Thymus (tissue), 11 donors: Measurements from ENCODE around the gene TMEM116. TPM values are rescaled to one million over a fixed set of nuclear protein-coding genes. Genes with fewer than 3 reads are reported as not detected.

Experiments
- DNase-seq, 9 donors: peaks; one replicate each; pipeline ENCODE4 v3.0.0-alpha.2; 2013; ENCODE audit warnings: low spot score in 9 of 9, low read depth in 6 of 9, missing footprints in 1 of 9
- H3K27ac ChIP-seq, 2 donors: one replicate each; pipeline ENCODE4 v1.5.1; 2013; ENCODE audit warnings: control low read depth in 1 of 2, low read depth in 1 of 2, low read length in 1 of 2, mild to moderate bottlenecking in 1 of 2, moderate library complexity in 1 of 2
- H3K27me3 ChIP-seq, 2 donors: one replicate each; pipeline ENCODE4 v1.5.1; 2013; ENCODE audit warnings: low read length in 1 of 2; ENCODE audit not compliant: control insufficient read depth in 2 of 2, insufficient read depth in 1 of 2
- H3K36me3 ChIP-seq, 2 donors: one replicate each; pipeline ENCODE4 v1.5.1; 2013; ENCODE audit warnings: low read length in 1 of 2, mild to moderate bottlenecking in 1 of 2, moderate library complexity in 1 of 2; ENCODE audit not compliant: control insufficient read depth in 2 of 2, insufficient read depth in 2 of 2
- H3K4me1 ChIP-seq, 2 donors: one replicate each; pipeline ENCODE4 v1.5.1; 2013; ENCODE audit warnings: low read length in 2 of 2; ENCODE audit not compliant: control insufficient read depth in 2 of 2, insufficient read depth in 2 of 2
- H3K4me3 ChIP-seq, 2 donors: one replicate each; pipeline ENCODE4 v1.5.1; 2013; ENCODE audit warnings: low read length in 2 of 2, control low read depth in 1 of 2, mild to moderate bottlenecking in 1 of 2
- H3K9me3 ChIP-seq, 2 donors: one replicate each; pipeline ENCODE4 v1.5.1; 2013; ENCODE audit warnings: low read length in 1 of 2, mild to moderate bottlenecking in 1 of 2; ENCODE audit not compliant: control insufficient read depth in 2 of 2, insufficient read depth in 1 of 2
- WGBS: extraction: QIAGEN DNeasy Blood & Tissue Kit; methylation state at CpG from one replicate; pipeline ENCODE4 v1.1.7; 2013; 5-methylcytosine and 5-hydroxymethylcytosine counted together
- polyA plus RNA-seq: library from polyadenylated mRNA; stranded (reverse); fragments of 200-250 nt; gene quantifications from one replicate; pipeline ENCODE4 v1.2.3, GENCODE V29; 2013
- total RNA-seq: library from RNA; stranded (reverse); fragments of 120-200 nt; gene quantifications from one replicate; pipeline ENCODE4 v1.2.4, GENCODE V29; 2013
- donor health status: healthy.

Gene TMEM116
- total and polyA plus RNA-seq, 2 donors = 11.4 to 12.7 TPM

- Histone ChIP-seq H3K9me3 (no peaks in the 10 kb centered on the region), H3K4me1 (no peaks in the 10 kb centered on the region), H3K4me3 (no peak overlapping the region), H3K36me3 (peaks cover 15 to 48% of the 10 kb centered on the region in 2 donors), H3K27ac (no peak overlapping the region), H3K27me3 (no peaks in the 10 kb centered on the region)
- WGBS = 93% methylated on average over 2 of the region's 2 CpGs
- DNase-seq = no peak
Observed at GRCh38 chr12:112029301-112029700, 16.3 kb upstream of the TMEM116 start.

DNA sequence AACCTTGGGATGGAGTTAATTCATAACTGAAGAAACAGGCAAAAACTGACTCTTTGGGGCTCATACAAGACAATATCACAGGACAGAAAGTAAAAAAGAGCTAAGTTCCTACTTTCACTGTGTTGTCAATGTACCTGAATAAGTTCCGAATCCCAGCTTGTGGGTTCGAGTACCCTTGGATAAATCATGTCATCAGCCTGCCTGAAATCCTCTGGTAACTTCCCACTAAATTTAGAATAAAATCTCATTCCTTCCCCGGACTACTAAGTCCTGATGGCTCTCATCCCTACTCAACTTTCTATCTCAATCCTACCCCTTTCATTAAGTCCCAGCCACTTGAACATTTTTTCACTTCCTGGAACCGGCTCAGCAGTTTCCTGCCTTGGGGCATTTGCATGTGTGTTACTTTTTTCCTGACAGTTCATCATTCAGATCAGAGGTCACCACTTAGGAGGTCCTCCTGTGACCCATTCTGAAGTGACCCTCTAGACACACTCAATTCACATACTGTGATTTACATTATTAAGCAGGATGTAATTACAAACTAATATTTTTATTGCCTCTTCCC lies 12.9 kb upstream of the TMEM116 start:
- 85% methylated on average over 4 of the region's 4 CpGs for WGBS
- no peaks in the 10 kb centered on the region for H3K9me3 ChIP-seq
- no peaks in the 10 kb centered on the region for H3K27me3 ChIP-seq
- no peaks in the 10 kb centered on the region for H3K4me1 ChIP-seq
- no peak for DNase-seq
- peaks cover 14 to 60% of the 10 kb centered on the region in 2 donors for H3K36me3 ChIP-seq
- no peak overlapping the region for H3K27ac ChIP-seq
- H3K4me3 ChIP-seq = no peak overlapping the region

- 98% methylated on average over 4 of the region's 4 CpGs for WGBS
- Histone ChIP-seq H3K36me3 (peaks cover 24 to 67% of the 10 kb centered on the region in 2 donors), H3K9me3 (no peaks in the 10 kb centered on the region), H3K4me1 (no peaks in the 10 kb centered on the region), H3K27me3 (no peaks in the 10 kb centered on the region), H3K4me3 (no peak overlapping the region), H3K27ac (no peak overlapping the region)
- DNase-seq = no peak
Observed at GRCh38 chr12:112023759-112024396, 10.9 kb upstream of the TMEM116 start.

- WGBS = 97% methylated on average over 11 of the region's 11 CpGs
- Histone ChIP-seq H3K9me3 (no peaks in the 10 kb centered on the region), H3K4me1 (no peaks in the 10 kb centered on the region), H3K4me3 (no peak overlapping the region), H3K27me3 (no peaks in the 10 kb centered on the region), H3K27ac (no peak overlapping the region), H3K36me3 (peaks cover 24 to 67% of the 10 kb centered on the region in 2 donors)
- no peak for DNase-seq
Observed at GRCh38 chr12:112022241-112023016, 9.5 kb upstream of the TMEM116 start.

DNA sequence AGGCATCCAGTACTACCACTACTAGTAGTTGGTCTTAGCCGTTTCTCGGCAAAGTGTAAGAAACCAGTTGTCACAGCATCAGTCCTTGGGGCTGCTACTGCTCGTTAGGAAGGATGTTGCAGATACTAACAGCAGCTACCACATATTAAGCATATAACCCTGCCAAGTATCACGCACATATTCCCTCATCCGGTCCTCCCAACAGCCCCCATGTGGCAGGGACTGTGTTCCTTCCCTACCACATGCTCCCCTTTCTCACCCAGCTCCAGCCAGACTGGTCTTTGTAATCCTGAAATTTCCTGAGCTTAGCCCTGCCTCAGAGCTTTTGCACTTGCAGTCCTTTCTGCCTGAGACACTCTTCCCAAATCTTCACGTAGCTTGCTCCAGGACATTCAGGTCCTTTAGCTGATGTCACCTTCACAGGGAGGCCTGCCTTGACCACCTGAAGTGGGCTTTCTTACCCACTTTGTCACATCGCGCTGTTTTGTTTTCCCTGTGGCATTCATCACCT lies 8.0 kb upstream of the TMEM116 start:
- no peaks in the 10 kb centered on the region for H3K4me1 ChIP-seq

GRCh38 chr12:112018571-112019237 lies 5.7 kb upstream of the TMEM116 start:
- Histone ChIP-seq H3K36me3 (peaks cover 25 to 76% of the 10 kb centered on the region in 2 donors), H3K27ac (no peak overlapping the region), H3K9me3 (no peaks in the 10 kb centered on the region), H3K27me3 (no peaks in the 10 kb centered on the region), H3K4me1 (peaks cover 6 to 10% of the 10 kb centered on the region in 2 donors), H3K4me3 (no peak overlapping the region)
- DNase-seq = no peak
- 96% methylated on average over 2 of the region's 2 CpGs for WGBS

More for the DNA sequence above, 8.0 kb upstream of the TMEM116 start:
- Histone ChIP-seq H3K27me3 (no peaks in the 10 kb centered on the region), H3K36me3 (peaks cover 27 to 80% of the 10 kb centered on the region in 2 donors), H3K9me3 (no peaks in the 10 kb centered on the region), H3K4me3 (no peak overlapping the region), H3K27ac (no peak overlapping the region)
- DNase-seq = no peak
- WGBS = 98% methylated on average over 8 of the region's 8 CpGs

DNA sequence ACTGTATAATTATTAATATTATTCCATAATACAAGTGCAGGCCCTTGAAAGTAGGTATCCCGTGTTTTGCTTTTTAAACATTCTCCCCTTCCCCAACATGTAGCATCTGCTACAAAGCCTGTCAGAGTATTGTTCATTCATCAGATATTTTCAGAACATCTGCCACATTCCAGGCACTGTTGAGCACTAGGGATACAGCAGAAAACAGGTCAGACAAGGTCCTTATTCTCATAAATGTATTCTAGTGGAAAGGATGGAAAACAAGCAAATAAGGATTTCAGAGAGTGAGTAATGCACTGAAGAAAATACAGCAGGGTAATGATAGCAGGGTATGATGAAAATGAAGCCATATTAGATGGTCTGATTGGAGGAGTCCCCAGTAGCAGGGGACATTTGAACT lies 4.1 kb upstream of the TMEM116 start:
- no peak for DNase-seq
- Histone ChIP-seq H3K9me3 (no peaks in the 10 kb centered on the region), H3K4me1 (peaks cover 7 to 19% of the 10 kb centered on the region in 2 donors), H3K27ac (no peak overlapping the region), H3K27me3 (no peaks in the 10 kb centered on the region), H3K4me3 (no peak overlapping the region), H3K36me3 (peaks cover 17 to 60% of the 10 kb centered on the region in 2 donors)
- 99% methylated on average over 1 of the region's 1 CpG for WGBS

DNA sequence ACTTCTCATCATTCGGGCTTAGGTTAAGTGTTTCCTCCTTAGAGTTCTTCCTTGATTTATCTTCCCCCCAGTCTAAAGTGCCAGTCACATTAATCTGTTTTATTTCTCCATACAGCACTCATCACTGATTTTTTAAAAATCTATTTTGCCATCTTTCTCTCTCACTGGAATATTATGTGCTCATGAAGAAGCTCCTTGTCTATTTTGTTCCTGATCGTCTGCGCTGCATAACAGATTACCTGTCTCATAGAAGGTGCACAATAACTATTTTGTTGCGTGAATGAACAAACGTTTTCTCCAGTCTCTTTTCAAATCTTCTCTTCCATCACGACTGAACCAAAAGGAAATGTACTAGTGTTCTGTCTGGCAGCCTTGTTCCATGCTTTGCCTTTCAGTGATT lies 3.0 kb upstream of the TMEM116 start:
- 97% methylated on average over 6 of the region's 6 CpGs for WGBS
- Histone ChIP-seq H3K4me1 (peaks cover 13 to 28% of the 10 kb centered on the region in 2 donors), H3K27ac (no peak overlapping the region), H3K36me3 (peaks cover 16 to 50% of the 10 kb centered on the region in 2 donors), H3K9me3 (peaks cover 0 to under 1% of the 10 kb centered on the region in 2 donors), H3K4me3 (no peak overlapping the region), H3K27me3 (no peaks in the 10 kb centered on the region)
- no peak for DNase-seq
